IPS-NIHi11 (cell line): ENCODE results near the gene ELP2.

Experiments used
- DNase-seq: peaks from one replicate; pipeline ENCODE4 v3.0.0; 2012; ENCODE audit warnings: mixed read lengths, low spot score

The ELP2 gene

DNA sequence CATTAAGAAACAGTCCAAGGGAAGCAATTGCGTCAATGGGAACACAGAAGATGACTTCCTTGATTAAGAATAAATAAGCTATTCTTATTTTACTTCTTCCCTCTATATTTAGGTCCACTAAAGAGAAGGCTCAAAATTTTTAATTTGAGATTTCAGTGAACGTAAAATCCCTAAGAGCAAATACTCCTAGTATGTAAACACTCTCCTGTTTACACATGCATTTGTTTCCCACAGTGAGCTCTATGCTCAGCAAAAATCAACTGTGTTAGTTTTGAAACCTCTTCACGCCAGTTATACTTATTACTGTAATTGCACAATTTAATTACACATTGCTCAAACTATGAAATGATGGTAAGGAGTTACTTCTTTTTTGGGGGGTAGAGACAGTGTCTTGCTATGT is 9.4 kb upstream of the ELP2 start:
- DNase-seq = no peak

DNA sequence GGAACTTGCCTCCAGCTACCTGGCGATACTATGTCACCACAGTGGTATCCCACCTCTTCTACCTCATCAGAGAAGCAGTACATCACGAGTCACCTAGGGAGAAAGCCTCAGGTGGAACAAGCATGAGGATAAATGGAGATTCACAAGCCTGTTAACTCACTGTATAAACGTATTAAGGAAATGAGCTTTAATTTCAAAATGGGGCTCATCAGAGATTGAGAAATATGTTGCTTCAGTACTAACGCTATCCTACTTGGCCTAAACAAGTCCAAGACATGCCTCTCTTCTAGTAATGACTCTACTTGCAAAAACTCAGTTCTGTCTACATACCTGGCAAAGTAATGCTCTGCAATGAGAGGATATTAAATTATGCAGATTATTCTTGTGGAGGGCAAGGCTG is 4.9 kb upstream of the ELP2 start:
- DNase-seq = no peak

DNA sequence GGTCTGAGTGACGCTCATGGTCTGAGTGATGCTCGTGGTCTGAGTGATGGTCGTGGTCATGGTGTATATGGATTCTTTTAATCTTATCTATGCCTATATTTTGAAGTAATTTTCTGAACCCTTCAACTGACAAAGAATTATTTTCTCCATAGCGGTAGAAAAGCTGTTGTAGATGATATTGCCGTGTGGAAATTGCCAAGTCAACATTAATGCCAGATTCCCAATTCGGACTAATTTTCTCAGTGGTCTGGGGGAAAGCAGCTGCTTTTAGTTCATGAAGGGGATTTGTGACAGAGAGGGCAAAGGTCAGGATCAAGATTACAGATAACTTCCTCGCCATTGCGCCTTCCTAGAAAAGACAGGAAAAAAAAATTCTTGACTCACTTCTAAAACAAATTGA is 3.0 kb upstream of the ELP2 start:
- DNase-seq = no peak

DNA sequence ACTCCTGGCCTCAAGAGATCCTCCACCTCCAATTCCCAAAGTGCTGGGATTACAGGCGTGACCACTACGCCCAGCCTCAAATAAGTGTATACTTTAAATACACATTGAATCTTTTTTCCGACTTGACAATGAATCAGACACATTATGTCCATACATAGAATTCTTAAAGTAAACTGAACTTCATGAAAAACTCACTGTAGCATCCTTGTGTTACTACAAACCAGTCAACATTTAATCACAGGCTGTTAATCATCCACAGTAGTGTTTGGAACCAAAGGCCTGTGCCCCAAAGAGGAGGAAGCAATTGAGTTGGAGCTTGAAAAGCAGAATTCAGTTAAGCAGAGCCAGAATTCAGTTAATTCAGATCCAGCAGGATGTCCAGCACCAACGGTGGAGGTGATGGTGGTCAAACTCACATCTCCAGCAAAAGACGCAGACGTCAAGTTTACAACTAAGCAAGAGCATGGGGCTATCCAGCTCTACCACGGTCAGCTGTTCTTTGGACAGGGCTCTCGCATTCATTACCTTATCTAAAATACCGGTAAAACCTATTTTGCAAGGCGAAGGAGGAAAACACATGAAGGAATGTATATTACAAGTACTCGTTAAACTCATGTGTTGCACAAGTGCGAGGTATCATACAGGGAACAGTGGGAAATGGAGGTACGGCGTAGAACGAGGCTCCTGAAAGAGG is 1.7 kb upstream of the ELP2 start:
- no peak for DNase-seq

DNA sequence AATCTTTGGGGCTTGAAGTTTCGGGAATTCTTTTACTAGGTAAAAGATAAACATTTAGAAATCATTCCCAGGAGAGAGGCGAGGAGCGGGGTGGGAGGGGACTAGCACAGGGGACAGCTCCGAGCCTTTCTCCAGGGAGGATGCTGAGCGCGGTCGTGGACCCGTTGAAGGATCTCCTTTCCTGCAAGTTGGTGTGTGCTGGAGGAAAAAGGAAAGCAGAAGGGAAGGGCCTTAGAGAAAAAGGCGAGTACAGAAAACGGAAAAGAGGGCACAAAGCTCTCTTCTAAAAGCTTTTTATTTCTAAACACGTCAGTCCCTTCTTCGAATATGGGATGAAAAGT is 1.2 kb upstream of the ELP2 start:
- DNase-seq = peak; percentile 40

DNA sequence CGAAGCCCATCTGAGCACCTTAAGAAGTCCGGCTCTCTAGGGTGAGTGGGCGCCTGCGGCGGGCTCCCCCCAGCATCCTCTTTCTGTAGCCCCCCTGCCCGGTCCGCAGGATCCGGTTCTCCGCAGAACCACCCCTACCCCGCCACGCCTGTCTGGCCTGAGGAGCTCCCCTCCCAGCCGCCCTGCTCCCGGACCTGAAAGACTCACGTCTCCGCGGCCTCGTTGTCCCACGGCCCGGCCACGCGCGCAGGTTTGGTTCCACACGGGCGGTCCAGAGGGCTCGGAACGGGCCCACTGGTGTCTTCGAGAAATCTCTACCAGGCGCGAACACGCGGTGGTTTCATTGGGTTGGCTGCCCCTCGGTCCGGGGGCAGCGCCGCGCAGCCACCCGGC is 796 bp upstream of the ELP2 start:
- no peak for DNase-seq

DNA sequence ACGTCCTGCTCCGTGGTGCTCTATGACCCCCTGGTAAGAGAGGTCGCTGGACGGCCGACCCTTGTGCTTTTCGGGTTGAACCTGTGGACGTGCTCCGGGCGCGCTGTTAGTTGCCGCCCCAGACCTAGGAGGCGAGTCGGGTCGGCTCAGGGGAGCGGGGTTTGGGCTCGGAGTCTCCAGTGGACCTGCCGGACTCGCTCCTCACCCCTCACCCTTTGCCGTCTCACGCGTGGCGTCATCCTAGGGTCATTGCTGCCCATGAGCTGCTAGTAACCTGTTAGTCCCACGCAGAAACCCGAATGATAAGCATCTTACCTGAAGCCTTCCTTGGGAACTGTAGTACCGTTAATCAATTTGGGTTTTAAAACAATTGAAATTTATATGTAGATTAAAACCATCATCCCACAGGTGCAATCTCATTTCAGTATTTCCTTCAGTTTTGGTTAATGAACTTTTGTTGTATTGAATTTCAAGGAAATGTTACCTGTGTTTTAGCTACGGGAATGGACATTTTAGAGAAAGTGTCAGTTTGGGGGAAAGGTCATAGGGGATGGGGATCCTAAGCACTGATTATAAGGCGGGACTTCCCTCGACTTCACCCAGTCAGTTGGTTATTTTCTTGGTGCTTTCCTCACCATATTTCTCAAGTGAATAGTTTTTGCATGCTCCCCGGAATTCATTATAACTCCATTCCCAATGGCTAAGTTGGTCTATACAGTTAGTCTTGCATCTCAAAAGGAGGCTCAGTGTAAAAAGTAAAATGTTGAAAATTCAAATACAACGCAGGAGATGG is 536 bp downstream of the ELP2 start:
- DNase-seq = no peak

DNA sequence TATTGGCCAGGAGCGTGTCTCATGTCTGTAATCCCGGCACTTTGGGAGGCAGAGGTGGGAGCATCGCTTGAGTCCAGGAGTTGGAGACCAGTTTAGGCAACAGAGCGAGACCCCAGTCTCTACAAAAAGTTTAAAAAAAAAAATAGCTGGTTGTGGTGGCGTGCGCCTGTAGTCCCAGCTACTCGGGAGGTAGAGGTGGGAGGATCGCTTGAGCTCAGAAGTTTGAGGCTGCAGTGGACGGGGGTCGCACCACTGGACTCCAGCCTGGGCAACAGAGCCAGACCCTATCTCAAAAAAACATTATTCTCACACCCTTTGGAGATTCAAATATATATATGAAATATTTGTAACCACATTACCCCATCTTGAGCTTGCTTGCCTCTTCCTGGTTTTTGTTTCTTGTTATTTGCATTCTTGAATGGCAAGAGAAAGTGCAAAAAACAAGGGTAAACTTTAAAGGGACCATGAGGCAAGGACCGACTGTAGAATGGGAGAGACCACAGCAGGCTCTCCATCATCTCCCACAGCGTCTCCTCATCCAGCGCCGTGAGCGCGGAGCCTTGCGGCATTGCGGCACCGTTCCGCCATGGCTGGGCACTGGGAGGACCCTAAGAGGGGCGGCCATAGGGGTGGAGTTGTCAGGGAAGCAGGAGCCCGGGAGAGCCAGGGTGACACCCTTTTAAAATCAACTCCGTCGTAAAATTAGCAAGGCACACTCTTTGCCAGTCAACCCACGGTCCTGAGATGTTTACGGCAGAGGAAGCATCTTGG is 1.4 kb downstream of the ELP2 start:
- no peak for DNase-seq

DNA sequence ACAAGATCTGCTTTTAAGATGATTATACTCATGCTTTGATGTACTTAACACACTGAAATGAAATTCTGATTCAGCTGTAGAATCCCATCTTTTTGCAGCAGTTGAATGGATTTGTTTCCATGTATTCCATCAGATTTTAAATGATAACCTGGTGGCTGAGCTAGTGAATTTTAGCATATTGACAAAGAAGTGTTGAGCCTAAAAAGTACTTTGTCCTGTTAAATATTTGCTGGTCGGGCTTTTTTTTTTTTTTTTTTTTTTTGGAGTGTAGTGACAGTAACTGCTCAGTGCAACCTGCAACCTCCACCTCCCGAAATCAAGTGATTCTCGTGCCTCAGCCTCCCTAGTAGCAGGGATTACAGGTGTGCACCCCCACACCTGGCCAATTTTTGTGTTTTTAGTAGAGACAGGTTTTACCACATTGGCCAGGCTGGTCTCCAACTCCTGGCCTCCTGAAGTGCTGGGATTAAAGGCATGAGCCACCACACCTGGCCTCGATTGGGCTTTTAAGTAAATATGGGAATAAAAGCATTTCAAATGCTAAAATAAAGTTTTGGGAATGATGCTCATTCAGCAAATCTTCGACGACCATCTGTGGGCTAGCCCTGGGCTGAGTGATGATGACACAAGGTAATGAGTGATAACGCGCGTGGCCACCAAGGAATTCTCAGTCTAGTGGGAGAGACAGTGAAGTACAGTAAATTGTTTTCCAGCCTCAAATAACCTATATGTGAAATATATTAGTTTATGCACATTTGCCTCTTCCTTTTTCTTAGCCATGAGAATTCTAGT is 2.2 kb downstream of the ELP2 start:
- DNase-seq = no peak

DNA sequence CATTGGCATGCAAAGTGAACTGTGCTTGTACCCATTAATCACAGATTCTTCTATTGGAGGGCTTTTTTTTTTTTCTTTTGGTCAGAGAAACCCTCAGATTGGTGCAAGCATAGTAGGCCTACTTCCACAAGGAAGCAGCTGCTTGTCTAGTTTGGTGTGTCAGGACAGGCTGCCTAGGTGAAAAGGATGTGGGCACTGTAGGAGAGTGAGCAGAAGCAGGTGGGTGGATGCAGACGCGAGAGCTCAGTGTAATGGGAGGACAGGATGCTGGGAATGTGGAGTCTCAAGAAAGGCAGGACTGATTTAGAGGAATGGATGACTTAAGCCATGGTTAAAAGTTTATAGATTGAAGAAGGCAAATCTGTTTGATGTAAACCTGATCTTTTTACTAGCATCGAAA is 3.1 kb downstream of the ELP2 start:
- DNase-seq = no peak

DNA sequence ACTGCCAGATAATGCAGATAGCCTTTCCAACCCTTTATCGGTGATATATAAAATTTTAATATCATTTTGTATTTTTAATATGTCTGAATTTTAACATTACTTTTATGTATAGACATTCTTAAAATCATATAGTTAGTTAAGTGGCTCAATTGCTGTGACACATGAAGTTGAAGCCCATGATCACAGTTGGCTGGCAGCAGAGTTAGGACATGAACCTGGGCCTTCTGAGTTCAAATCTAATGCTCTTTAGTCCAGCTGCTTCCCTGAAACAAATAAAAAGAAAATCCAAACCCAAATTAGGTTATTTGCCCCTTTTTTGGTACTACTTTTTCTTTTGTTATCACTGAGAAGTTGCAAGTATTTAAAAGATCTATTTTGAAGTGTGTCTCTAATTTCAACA is 5.6 kb downstream of the ELP2 start:
- DNase-seq = no peak

DNA sequence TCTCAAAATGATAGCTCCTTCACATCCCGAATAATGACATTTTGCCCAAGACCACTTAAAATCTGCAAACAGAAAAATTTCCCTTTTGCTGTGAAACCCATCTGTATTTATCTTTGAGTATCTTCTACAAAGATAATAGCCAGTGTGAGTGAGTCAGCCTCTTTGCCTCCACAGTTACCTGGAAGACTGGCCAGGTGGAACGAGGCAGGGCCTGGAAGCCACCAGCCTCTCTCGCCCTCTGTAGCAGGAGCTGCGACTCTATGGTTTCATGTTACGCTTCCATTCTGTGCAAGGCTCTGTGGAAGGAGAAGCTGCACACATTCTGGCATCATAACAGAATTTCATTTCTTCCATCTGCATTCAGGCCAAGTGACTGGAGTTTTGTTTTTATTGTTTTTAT is 9.5 kb downstream of the ELP2 start:
- DNase-seq = peak; percentile 42

DNA sequence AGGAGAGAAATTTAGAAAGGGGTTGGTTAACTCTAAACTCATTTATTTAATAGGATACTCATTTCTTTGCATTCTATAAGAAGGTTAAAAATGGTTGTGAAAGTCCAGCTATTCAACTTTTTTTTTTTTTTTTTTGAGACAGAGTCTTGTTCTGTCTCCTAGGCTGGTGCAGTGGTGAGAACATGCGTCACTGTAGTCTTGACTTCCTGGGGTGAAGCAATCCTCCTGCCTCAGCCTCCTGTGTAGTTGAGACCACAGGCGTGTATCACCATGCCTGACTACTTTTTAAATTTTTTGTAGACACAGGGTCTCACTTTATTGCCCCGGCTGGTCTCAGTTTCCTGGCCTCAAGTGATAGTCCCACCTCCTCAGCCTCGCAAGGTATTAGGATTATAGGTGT is 11.9 kb downstream of the ELP2 start:
- no peak for DNase-seq

DNA sequence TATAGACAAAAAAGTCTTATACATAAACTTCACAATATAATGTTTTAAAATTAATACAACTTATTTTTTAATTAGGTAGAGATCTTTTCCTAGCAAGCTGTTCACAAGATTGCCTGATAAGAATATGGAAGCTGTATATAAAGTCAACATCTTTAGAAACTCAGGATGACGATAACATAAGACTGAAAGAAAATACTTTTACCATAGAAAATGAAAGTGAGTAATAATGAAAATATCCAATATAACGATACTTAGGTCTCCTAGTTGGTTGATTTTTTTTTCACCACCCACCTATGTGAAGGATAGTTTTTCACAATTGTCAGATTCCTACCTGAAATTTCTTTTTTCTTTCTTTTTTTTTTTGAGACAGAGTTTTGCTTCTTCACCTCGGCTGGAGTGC is 13.1 kb downstream of the ELP2 start:
- DNase-seq = no peak

DNA sequence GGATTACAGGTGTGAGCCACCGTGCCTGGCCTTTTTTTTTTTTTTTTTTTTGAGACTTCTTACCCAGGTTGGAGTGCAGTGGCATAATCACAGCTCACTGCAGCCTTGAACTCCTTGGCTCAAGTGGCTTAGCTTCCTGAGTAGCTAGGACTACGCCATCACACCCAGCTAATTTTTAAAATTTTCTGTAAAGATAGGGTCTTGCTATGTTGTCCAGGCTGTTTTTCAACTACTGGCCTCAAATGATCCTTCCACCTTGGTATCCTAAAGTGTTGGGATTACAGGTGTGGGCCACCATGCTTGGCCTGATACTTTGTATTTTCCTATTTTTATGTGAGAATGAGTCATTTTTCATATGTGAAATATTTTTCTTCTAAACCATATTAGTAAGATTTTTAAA is 13.7 kb downstream of the ELP2 start:
- no peak for DNase-seq

DNA sequence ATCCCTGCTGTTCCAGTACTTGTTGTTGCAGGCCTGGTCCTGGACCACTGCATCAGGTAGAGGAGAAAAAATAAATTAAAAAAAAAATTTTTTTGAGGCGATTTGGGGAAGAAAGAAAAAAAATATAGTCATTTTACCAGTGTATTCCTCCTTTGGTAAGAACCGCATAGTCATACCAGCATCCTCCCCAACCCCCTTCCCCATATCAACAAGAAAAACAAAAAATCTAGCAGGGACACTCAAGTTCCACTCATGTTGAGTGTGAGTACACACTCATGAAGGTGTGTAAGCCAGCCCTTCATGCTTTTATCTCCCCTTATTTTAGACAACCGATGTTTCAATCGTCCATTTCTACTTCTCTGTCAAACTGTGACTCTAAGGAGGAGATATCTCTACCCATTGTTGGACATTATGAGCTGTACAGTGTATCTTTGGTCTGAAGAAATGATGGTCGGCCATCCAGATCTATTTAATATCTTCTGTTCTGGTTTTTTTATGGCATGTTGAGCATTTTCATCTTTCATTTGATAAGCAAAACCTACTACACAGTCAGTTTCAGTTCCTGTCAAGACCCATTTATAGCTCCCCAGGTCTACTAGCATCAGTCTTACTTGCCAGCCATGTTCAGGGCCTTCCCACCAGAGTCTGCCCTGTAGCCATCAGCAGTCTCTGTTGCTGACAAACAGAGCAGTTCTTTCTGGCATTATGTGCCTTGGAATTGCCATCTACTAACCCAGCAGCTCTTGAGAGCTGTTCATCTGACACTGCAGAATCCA is 20.0 kb downstream of the ELP2 start:
- no peak for DNase-seq

DNA sequence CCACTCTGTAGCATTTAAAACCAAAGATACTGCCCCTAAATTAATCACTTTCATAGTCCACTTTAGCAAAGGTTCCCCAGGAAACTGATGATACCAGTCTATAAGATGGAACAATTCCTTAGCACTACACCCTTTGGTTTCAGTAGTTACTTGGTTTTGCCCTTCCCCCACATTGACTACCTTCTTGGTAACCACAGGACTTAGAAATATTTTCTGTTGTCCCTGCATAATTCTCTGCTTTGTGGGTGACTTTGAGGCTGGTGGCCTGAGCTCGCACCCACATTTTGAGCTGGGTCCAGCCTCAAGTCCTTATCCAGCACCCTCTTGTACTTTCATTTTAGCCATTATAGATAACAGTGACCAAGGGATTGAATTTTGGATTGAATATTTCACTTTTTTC is 23.1 kb downstream of the ELP2 start:
- no peak for DNase-seq

DNA sequence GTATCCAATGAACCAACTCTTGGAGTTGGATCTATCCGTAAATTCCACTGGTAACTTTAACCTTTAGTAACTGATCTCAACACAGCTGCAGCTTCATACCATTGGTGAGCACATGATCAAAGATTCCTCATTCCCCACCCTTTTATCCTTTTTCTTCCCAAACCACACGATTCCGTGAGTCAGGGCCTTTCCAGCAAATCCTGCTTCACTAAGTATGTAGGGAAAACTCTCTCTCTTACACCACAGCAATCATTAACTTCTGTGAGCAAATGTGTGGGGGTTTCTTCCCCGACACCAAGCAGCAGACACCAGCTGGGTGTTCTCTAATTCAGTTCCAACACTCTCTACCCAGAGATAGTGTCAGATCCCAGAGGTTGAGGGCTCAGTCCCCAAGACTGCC is 23.5 kb downstream of the ELP2 start:
- DNase-seq = no peak

DNA sequence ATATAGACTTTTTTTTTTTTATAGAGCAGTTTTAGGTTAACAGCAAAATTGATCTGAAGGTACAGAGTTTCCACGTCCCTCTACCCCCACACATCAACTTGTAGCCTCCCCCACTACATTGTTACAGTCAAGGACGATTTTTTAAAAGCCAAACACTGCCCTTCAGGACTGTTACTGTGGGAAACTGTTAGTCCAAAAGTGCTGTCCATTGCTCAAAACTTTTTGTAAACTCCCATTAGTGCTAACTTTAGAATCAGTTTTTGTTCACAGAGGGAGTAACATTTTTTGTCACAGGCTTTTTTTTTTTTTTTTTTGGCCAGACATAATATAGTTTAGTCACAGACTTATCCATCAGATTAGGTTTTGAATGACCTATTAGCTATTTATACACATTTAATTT is 24.1 kb downstream of the ELP2 start:
- no peak for DNase-seq

DNA sequence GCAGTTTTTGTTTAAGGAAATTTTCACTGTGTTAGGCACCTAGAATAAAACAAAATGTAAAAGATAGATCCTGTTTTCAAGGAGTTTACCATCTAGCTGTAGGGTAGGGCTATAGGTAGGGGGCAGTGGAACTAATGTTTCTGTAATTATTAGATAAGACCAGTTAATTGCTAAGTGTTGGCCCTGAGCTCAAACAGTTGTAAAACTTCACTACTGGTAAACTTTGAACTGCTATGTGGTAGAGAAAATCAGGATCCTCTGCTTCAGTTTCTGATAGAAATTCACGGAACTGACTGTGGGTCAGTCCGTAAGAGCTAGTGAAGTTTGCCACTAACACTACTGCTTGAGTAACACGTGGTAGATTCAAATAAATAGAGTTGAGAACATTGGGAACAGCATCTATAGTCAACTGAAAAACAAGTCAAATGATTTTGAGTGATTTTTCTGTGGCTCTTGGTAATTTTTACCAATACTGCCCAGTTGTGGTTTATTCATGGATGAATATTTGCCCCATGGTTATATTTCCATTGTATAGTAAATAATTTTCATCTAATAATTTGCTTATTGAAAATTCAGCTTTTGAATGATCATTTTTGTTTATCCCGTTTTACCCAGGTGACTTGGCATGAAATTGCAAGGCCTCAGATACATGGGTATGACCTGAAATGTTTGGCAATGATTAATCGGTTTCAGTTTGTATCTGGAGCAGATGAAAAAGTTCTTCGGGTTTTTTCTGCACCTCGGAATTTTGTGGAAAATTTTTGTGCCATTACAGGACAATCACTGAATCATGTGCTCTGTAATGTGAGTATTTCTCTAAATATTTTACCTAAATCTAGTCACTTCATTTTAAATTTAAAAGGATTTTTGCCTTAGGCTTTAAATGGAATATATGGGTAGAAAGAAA is 26.4 kb downstream of the ELP2 start:
- no peak for DNase-seq

DNA sequence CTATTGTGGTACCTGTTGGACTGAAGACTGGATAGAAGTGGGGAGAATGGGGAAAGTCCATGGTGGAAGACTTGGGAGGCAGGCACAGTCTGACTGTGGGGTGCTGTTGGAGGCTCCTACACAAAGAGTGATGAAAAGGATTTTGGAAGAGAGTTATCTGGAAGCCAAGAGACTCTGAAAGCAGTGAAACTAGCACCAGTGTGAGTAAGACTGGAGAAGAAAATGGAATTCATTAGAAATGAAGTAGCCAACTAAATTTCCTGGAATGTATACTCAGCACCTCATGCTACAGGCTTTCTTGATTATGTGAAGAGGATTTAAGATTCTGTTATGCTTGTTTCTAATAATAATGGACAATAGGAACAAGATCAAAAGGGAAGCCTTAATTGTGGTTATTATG is 27.7 kb downstream of the ELP2 start:
- no peak for DNase-seq
